Vagina (tissue), 2 donors: Measurements from ENCODE around the gene INKA2. TPM values are rescaled to one million over a fixed set of nuclear protein-coding genes. Genes with fewer than 3 reads are reported as not detected.

Experiments
- DNase-seq, 2 donors: peaks; one replicate each; pipeline ENCODE4 v3.0.0-alpha.2; 2017; ENCODE audit errors: extremely low spot score in 2 of 2
- H3K27ac ChIP-seq: fragments of 200-600 bp; sonication (generic); one replicate; pipeline ENCODE4 v1.5.1; 2019
- H3K27me3 ChIP-seq: fragments of 200-600 bp; sonication (generic); one replicate; pipeline ENCODE4 v1.5.1; 2019
- H3K36me3 ChIP-seq, 2 donors: fragments of 200-600 bp; sonication (generic); one replicate each; pipeline ENCODE4 v1.5.1; 2017 to 2019
- H3K4me1 ChIP-seq: fragments of 200-600 bp; sonication (generic); one replicate; pipeline ENCODE4 v1.5.1; 2019
- H3K4me3 ChIP-seq, 2 donors: fragments of 200-600 bp; sonication (generic); 1 replicate in 1 of 2; 2 replicates in 1 of 2; pipeline ENCODE4 v1.5.1; 2016 to 2019
- H3K9me3 ChIP-seq: fragments of 200-600 bp; sonication (generic); one replicate; pipeline ENCODE4 v1.5.1; 2019
- CTCF ChIP-seq, 3 experiments: fragments of 450-650 bp in 2 of 3; fragments of 200-600 bp in 1 of 3; sonication (generic) in 1 of 3; IDR thresholded peaks; one replicate each; pipeline ENCODE4 v1.5.1; 2017 to 2019; ENCODE audit warnings: antibody characterized with exemption in 3 of 3, mild to moderate bottlenecking in 2 of 3, moderate library complexity in 2 of 3
- POLR2A ChIP-seq, 2 donors: fragments of 450-650 bp; IDR thresholded peaks; one replicate each; pipeline ENCODE4 v1.6.1; 2017; ENCODE audit warnings: antibody characterized with exemption in 2 of 2, mild to moderate bottlenecking in 2 of 2, moderate library complexity in 2 of 2
- POLR2AphosphoS5 ChIP-seq, 2 donors: sonication (generic); formaldehyde crosslinking; IDR thresholded peaks; one replicate each; pipeline ENCODE4 v1.9.0; 2017; ENCODE audit warnings: antibody characterized with exemption in 2 of 2, mild to moderate bottlenecking in 2 of 2, low read depth in 1 of 2; ENCODE audit not compliant: insufficient read depth in 1 of 2
- intact Hi-C: fragments of 100-400 bp; cut with DNase I; formaldehyde crosslinking; loops from one replicate; pipeline ENCODE4 v1.15.1; 2023
- total RNA-seq: library from RNA; depleted of rRNA; stranded (reverse); fragments of >200 nt; gene quantifications from one replicate; pipeline ENCODE4 v1.2.3, GENCODE V29; 2016

INKA2 gene
- total RNA-seq, 1 donor from 2014 or later = 6.1 TPM

GRCh38 chr1:111725192-111725591 lies 14.0 kb downstream of the INKA2 start:
- no peak overlapping the region for H3K27ac ChIP-seq
- no peak for DNase-seq
- H3K9me3 ChIP-seq = no peaks in the 10 kb centered on the region

GRCh38 chr1:111723871-111724270 lies 15.3 kb downstream of the INKA2 start:
- no peak overlapping the region for H3K27ac ChIP-seq
- no peak for DNase-seq
- H3K9me3 ChIP-seq = no peaks in the 10 kb centered on the region
- H3K4me3 ChIP-seq = no peak overlapping the region
- H3K4me1 ChIP-seq = peaks cover 55% of the 10 kb centered on the region
- intact Hi-C loops = no loop called here
- no peaks in the 10 kb centered on the region for H3K27me3 ChIP-seq
- TF ChIP-seq CTCF (IDR thresholded peaks at IDR 0.05) (no peak), POLR2AphosphoS5 (IDR thresholded peaks at IDR 0.05; ENCODE audit: insufficient read depth in 1 of 2, low read depth in 1 of 2) (no peak), POLR2A (IDR thresholded peaks at IDR 0.05) (no peak)
- H3K36me3 ChIP-seq = peaks cover 0 to 5% of the 10 kb centered on the region in 2 donors

More at GRCh38 chr1:111725192-111725591, 14.0 kb downstream of the INKA2 start:
- Histone ChIP-seq H3K4me3 (no peak overlapping the region), H3K36me3 (peaks cover 0 to 5% of the 10 kb centered on the region in 2 donors), H3K4me1 (peaks cover 49% of the 10 kb centered on the region), H3K27me3 (no peaks in the 10 kb centered on the region)
- intact Hi-C loops = no loop called here
- TF ChIP-seq CTCF (IDR thresholded peaks at IDR 0.05) (no peak), POLR2A (IDR thresholded peaks at IDR 0.05) (no peak), POLR2AphosphoS5 (IDR thresholded peaks at IDR 0.05; ENCODE audit: insufficient read depth in 1 of 2, low read depth in 1 of 2) (no peak)

GRCh38 chr1:111723091-111723806 lies 15.9 kb downstream of the INKA2 start:
- H3K4me1 ChIP-seq = peaks cover 55% of the 10 kb centered on the region

GRCh38 chr1:111720977-111721786 lies 18.0 kb downstream of the INKA2 start:
- Histone ChIP-seq H3K4me1 (peaks cover 55% of the 10 kb centered on the region), H3K27me3 (no peaks in the 10 kb centered on the region)

More at GRCh38 chr1:111723091-111723806, 15.9 kb downstream of the INKA2 start:
- DNase-seq = no peak
- Histone ChIP-seq H3K9me3 (no peaks in the 10 kb centered on the region), H3K27me3 (no peaks in the 10 kb centered on the region), H3K4me3 (no peak overlapping the region), H3K36me3 (peaks cover 0 to 5% of the 10 kb centered on the region in 2 donors), H3K27ac (no peak overlapping the region)
- TF ChIP-seq POLR2A (IDR thresholded peaks at IDR 0.05) (no peak), POLR2AphosphoS5 (IDR thresholded peaks at IDR 0.05; ENCODE audit: insufficient read depth in 1 of 2, low read depth in 1 of 2) (no peak), CTCF (IDR thresholded peaks at IDR 0.05) (no peak)
- intact Hi-C loops = no loop called here

More at GRCh38 chr1:111720977-111721786, 18.0 kb downstream of the INKA2 start:
- H3K4me3 ChIP-seq = no peak overlapping the region
- no peaks in the 10 kb centered on the region for H3K36me3 ChIP-seq
- TF ChIP-seq CTCF (IDR thresholded peaks at IDR 0.05) = no peak
- no peak for TF ChIP-seq POLR2A (IDR thresholded peaks at IDR 0.05)
- TF ChIP-seq POLR2AphosphoS5 (IDR thresholded peaks at IDR 0.05; ENCODE audit: insufficient read depth in 1 of 2, low read depth in 1 of 2) = no peak
- H3K27ac ChIP-seq = peak overlapping the region; percentile 0
- DNase-seq = no peak
- no peaks in the 10 kb centered on the region for H3K9me3 ChIP-seq
- intact Hi-C loops = no loop called here
